HG02678 (cell line): ENCODE measurements around the gene NELL2.

Source experiments
- ATAC-seq: cut with Tn5 transposase; IDR thresholded peaks from one replicate; pipeline ENCODE4 v1.9.1; 2021; ENCODE audit warnings: mild to moderate bottlenecking, moderate library complexity; ENCODE audit not compliant: unreplicated experiment

Gene NELL2

GRCh38 chr12:44490181-44490580, 385.9 kb downstream of the NELL2 start:
- no peak for ATAC-seq

GRCh38 chr12:44488180-44488579, 387.9 kb downstream of the NELL2 start:
- no peak for ATAC-seq

- no peak for ATAC-seq
Observed at GRCh38 chr12:44484862-44485261, 391.3 kb downstream of the NELL2 start.

- ATAC-seq: no peak
Observed at GRCh38 chr12:44477331-44477980, 398.7 kb downstream of the NELL2 start.

- no peak for ATAC-seq
Observed at GRCh38 chr12:44476683-44477082, 399.4 kb downstream of the NELL2 start.

GRCh38 chr12:44465139-44465538, 411.0 kb downstream of the NELL2 start:
- no peak for ATAC-seq

GRCh38 chr12:44464180-44464579, 411.9 kb downstream of the NELL2 start:
- ATAC-seq: no peak

- no peak for ATAC-seq
Observed at GRCh38 chr12:44462729-44463128, 413.4 kb downstream of the NELL2 start.

- no peak for ATAC-seq
Observed at GRCh38 chr12:44460261-44460660, 415.9 kb downstream of the NELL2 start.

GRCh38 chr12:44459569-44459968, 416.5 kb downstream of the NELL2 start:
- ATAC-seq: no peak
